ENCODE results near the gene MAP2K5.

MAP2K5 gene

DNA sequence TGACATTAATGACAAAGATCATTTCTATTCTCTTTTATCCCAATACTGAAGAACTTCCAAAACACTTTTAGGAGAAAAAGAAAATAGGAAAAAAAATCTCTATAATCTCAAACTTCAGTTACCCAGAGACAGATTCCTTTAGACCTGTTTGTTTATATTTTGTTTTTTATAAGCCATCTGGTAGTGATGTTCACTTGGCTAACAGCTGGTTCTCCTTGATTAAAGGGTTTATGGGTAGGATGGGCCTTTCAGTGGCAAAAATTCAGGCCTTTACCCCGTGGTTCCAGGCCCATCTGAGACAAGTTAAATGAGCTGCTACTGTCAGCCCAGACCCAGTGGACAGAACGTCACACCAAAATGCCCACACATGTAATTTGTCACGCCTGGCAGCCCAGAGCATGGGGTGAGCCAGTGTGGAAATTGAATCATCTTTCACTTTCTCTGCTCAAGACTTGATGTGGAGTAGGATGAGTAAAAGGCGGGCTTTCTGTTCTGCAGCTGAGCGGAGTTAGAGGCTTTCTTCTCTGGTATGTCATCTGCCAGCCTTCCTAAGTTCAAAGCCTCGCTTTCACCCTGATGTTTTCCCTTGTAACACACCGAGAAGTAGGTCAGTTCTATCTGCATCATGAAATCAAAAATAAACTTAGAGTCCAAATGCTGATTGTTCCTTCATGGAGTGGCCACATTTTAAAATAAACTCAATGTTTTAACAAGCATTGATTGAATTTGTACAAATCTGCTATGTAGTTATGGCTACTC lies 220.3 kb downstream of the MAP2K5 start:
- no peak overlapping the region for H3K4me3 ChIP-seq (replicated peaks; ENCODE audit: low read depth, low read length)
- peak; percentile 43 for DNase-seq (ENCODE audit: extremely low read depth, low read depth)
- TF ChIP-seq, protein P1, sequence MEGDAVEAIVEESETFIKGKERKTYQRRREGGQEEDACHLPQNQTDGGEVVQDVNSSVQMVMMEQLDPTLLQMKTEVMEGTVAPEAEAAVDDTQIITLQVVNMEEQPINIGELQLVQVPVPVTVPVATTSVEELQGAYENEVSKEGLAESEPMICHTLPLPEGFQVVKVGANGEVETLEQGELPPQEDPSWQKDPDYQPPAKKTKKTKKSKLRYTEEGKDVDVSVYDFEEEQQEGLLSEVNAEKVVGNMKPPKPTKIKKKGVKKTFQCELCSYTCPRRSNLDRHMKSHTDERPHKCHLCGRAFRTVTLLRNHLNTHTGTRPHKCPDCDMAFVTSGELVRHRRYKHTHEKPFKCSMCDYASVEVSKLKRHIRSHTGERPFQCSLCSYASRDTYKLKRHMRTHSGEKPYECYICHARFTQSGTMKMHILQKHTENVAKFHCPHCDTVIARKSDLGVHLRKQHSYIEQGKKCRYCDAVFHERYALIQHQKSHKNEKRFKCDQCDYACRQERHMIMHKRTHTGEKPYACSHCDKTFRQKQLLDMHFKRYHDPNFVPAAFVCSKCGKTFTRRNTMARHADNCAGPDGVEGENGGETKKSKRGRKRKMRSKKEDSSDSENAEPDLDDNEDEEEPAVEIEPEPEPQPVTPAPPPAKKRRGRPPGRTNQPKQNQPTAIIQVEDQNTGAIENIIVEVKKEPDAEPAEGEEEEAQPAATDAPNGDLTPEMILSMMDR (IDR thresholded peaks at IDR 0.05; ENCODE audit: low read depth, low read length, missing control alignments), result no peak

DNA sequence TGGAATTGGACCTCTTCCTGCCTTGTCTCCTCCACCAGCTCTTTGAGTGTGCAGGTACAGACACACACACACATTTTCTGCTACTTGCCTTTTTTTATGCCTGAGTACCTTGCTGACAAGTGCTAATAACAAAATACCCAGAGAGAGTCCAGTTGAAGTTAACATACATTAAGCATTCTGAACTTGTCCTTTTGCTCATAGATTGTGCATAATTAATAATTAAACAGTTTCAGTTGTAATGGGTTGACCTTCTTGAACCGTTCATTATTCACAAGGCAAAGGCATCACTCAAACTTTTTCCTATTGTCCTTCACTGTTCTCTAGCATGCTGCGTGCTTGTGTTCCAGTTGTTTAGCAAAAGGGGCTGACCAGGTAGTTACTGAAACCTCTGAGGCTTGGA lies 223.2 kb downstream of the MAP2K5 start:
- DNase-seq (ENCODE audit: extremely low read depth, low read depth), result no peak
- TF ChIP-seq, protein P1 (IDR thresholded peaks at IDR 0.05; ENCODE audit: low read depth, low read length, missing control alignments), result no peak
- H3K4me3 ChIP-seq (replicated peaks; ENCODE audit: low read depth, low read length), result no peak overlapping the region

DNA sequence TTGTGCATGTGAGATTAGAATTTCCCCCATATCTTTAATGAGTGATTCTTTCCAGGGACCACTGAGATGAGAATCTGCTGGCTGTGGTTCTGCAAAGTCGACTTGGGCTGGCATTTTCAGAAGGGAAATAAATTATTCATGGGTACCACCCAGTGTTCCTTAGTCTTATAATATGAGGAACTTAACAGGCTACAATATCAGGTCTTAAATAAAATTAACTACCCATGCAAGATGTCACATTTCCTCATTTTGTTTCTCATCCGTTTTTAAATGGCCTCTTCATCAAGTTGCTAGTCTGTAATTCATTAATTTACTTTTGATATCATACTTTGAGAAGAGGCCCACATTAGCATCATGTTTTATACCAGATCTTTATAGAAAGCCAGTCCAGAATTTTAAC lies 224.5 kb downstream of the MAP2K5 start:
- no peak for DNase-seq (ENCODE audit: extremely low read depth, low read depth)
- TF ChIP-seq, protein P1 (IDR thresholded peaks at IDR 0.05; ENCODE audit: low read depth, low read length, missing control alignments), result no peak
- H3K4me3 ChIP-seq (replicated peaks; ENCODE audit: low read depth, low read length), result no peak overlapping the region

DNA sequence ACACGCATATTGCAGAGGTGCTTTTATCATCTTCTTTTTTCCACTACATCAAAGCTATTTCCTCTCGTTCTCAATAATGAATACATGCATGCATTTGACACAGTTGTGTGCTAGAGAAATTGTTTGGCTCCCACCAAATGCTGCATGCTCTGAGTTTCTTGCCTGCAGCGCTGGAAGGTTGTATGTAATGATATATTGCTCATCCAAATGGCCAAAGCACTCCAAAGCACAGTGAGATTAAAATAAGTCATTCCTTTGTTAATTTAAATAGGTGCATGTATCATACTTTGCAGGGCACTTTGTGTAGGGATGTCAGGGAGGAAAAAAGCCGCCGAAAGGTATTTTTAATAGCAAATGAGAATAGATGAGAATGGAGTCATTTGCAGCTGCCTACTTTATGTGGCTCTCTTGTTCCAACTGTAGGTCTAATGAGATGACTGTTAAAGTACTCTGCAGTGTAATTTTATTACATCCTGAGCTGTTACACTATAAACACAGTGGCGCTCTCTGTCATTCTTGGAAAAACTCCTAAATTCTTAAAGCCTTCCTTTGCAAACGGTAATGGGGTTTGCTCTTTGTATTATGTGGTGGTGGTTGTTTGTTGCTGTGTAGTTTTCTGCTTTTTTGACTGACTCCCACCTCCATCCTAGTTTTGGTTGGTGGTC lies 225.9 kb downstream of the MAP2K5 start:
- TF ChIP-seq, protein P1 (IDR thresholded peaks at IDR 0.05; ENCODE audit: low read depth, low read length, missing control alignments), result no peak
- H3K4me3 ChIP-seq (replicated peaks; ENCODE audit: low read depth, low read length), result no peak overlapping the region
- DNase-seq (ENCODE audit: extremely low read depth, low read depth), result no peak

DNA sequence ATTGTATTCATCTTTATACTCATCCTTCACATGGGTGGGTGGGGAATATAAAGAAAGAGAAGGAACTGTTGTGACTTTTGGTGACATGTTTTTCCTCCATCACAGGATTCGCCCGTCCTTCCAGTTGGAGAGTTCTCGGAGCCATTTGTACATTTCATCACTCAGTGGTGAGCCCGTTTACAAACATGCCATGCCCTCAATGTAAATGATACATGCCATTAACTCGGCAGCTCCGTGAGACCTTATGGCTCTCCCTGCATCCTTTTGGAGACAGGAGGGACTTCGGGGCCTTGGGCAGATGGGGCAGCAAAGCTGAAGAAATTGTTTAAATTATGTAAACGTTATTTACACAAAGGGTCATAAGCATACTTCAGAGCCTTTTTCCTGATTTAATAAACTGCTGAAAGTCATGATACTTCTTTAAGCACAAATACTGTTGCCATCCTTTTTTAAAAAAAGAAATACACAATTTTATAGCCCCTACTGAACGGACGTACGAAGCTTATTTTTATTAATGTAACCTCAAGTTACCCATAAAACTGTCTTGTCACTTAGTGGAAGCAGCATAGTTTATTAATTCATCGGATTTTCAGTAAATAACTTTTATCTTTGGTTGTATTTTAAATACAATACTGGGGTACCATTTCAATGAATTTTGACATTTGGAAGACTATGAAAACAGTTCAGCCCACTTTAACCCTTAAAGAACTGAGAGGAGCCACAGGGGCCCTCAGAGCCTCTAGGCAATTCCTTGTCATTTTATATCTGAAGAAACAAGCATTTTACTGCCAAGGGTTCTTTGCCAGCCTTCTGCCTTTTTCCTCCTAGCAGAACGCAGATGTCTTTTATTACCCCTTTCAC lies 227.2 kb downstream of the MAP2K5 start:
- no peak overlapping the region for H3K4me3 ChIP-seq (replicated peaks; ENCODE audit: low read depth, low read length)
- no peak for DNase-seq (ENCODE audit: extremely low read depth, low read depth)
- TF ChIP-seq, protein P1 (IDR thresholded peaks at IDR 0.05; ENCODE audit: low read depth, low read length, missing control alignments), result no peak

DNA sequence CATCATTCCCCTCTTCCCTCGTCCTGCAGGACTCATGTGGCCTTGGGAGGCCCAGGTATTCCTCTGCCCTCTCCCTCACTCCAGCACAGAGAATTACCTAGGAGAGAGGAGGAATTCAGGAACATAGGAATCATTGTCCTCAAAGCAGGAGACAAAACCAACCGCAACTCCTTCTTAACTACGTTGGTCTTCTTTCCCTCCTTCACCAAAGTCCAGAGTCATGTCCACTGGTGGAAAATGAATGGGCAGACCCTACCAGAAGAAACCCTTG lies 227.8 kb downstream of the MAP2K5 start:
- H3K4me3 ChIP-seq (replicated peaks; ENCODE audit: low read depth, low read length), result no peak overlapping the region
- TF ChIP-seq, protein P1 (IDR thresholded peaks at IDR 0.05; ENCODE audit: low read depth, low read length, missing control alignments), result no peak
- DNase-seq (ENCODE audit: extremely low read depth, low read depth), result no peak
